Right ventricle myocardium inferior (tissue), 1 donor: ENCODE measurements around the gene TK2. TPM values are rescaled to one million over a fixed set of nuclear protein-coding genes. Genes with fewer than 3 reads are reported as not detected.
"Not testable (repeated sequence)": the region's sequence is repeated elsewhere in the genome, so short reads cannot be mapped to it uniquely, and the experiment has no call there.

Experiments used
- ATAC-seq: fragments of 200-7000 bp; cut with Tn5 transposase; one replicate; pipeline ENCODE4 v1.9.1; 2020; ENCODE audit warnings: mild to moderate bottlenecking, moderate library complexity
- DNase-seq: peaks from one replicate; pipeline ENCODE4 v3.0.0; 2021; ENCODE audit errors: missing footprints
- intact Hi-C: fragments of 100-400 bp; cut with DNase I; formaldehyde crosslinking; loops from one replicate; pipeline ENCODE4 v1.11.0; 2022
- total RNA-seq: library from RNA; stranded (reverse); fragmentation: NEBNext Ultra II Directional; extraction: Animal tissue kit (Norgen Biotek cat#: 25700); gene quantifications from one replicate; pipeline ENCODE4 v1.2.1, GENCODE V29; 2021
- donor health status: DM: no; HTN: yes; CAD: no; lungs with severe emphysema.

The TK2 gene
- total RNA-seq, 1 donor from 2014 or later = 18.6 TPM

GRCh38 chr16:66576296-66576695 lies 26.4 kb upstream of the TK2 start:
- DNase-seq = no peak
- ATAC-seq = no peak
- intact Hi-C loops = no loop called here

GRCh38 chr16:66575060-66575459 lies 25.1 kb upstream of the TK2 start:
- no peak for ATAC-seq
- DNase-seq = no peak
- intact Hi-C loops = no loop called here

GRCh38 chr16:66574531-66574930 lies 24.6 kb upstream of the TK2 start:
- DNase-seq (no peak), ATAC-seq (no peak)
- intact Hi-C loops = no loop called here

GRCh38 chr16:66574081-66574480 lies 24.2 kb upstream of the TK2 start:
- intact Hi-C loops = no loop called here
- ATAC-seq = no peak
- no peak for DNase-seq

- DNase-seq (no peak), ATAC-seq (no peak)
- intact Hi-C loops = no loop called here
Observed at GRCh38 chr16:66572356-66572755, 22.4 kb upstream of the TK2 start.

GRCh38 chr16:66569827-66570405 lies 20.0 kb upstream of the TK2 start:
- ATAC-seq (no peak), DNase-seq (no peak)
- intact Hi-C loops = no loop called here

- DNase-seq (no peak), ATAC-seq (no peak)
- intact Hi-C loops = no loop called here
Observed at GRCh38 chr16:66569131-66569530, 19.2 kb upstream of the TK2 start.

GRCh38 chr16:66568355-66568754 lies 18.4 kb upstream of the TK2 start:
- ATAC-seq (no peak), DNase-seq (no peak)
- intact Hi-C loops = no loop called here

- DNase-seq, intact Hi-C loops, ATAC-seq: not testable (repeated sequence)
Observed at GRCh38 chr16:66567270-66567669, 17.3 kb upstream of the TK2 start.

- intact Hi-C loops = no loop called here
- ATAC-seq = no peak
- DNase-seq = no peak
Observed at GRCh38 chr16:66566051-66566901, 16.4 kb upstream of the TK2 start, which contains the start of gene CMTM1. Gene CMTM1, plus strand, starts transcription at chr16:66566439. Its CDS starts 75 bp downstream, at chr16:66566514.

- ATAC-seq (no peak), DNase-seq (no peak)
- intact Hi-C loops = no loop called here
Observed at GRCh38 chr16:66563574-66564334, 13.8 kb upstream of the TK2 start.

- DNase-seq (no peak), ATAC-seq (no peak)
- intact Hi-C loops = no loop called here
Observed at GRCh38 chr16:66562986-66563385, 13.1 kb upstream of the TK2 start.

GRCh38 chr16:66562409-66562808 lies 12.5 kb upstream of the TK2 start:
- no peak for ATAC-seq
- intact Hi-C loops = no loop called here
- no peak for DNase-seq

- ATAC-seq (no peak), DNase-seq (no peak)
- intact Hi-C loops = no loop called here
Observed at GRCh38 chr16:66561381-66562080, 11.6 kb upstream of the TK2 start.

GRCh38 chr16:66560107-66560506 lies 10.2 kb upstream of the TK2 start:
- intact Hi-C loops = no loop called here
- DNase-seq = no peak
- no peak for ATAC-seq

GRCh38 chr16:66554495-66554894 lies 4.6 kb upstream of the TK2 start:
- DNase-seq (no peak), ATAC-seq (no peak)
- intact Hi-C loops = no loop called here

GRCh38 chr16:66554021-66554420 lies 4.1 kb upstream of the TK2 start:
- DNase-seq (no peak), ATAC-seq (no peak)
- intact Hi-C loops = no loop called here

GRCh38 chr16:66553223-66553622 lies 3.3 kb upstream of the TK2 start:
- ATAC-seq (no peak), DNase-seq (no peak)
- intact Hi-C loops = loop anchor here (2.0 kb wide), 1 partner anchor 52 kb away; the partner anchor contains the start of gene CMTM3
